GM04504 (cell line): ENCODE results near the gene HIGD2A.
"Not testable (repeated sequence)": the region's sequence is repeated elsewhere in the genome, so short reads cannot be mapped to it uniquely, and the experiment has no call there.

Source experiments
- DNase-seq: peaks from one replicate; pipeline ENCODE4 v3.0.0-alpha.2; 2012; ENCODE audit warnings: low read depth

HIGD2A gene

DNA sequence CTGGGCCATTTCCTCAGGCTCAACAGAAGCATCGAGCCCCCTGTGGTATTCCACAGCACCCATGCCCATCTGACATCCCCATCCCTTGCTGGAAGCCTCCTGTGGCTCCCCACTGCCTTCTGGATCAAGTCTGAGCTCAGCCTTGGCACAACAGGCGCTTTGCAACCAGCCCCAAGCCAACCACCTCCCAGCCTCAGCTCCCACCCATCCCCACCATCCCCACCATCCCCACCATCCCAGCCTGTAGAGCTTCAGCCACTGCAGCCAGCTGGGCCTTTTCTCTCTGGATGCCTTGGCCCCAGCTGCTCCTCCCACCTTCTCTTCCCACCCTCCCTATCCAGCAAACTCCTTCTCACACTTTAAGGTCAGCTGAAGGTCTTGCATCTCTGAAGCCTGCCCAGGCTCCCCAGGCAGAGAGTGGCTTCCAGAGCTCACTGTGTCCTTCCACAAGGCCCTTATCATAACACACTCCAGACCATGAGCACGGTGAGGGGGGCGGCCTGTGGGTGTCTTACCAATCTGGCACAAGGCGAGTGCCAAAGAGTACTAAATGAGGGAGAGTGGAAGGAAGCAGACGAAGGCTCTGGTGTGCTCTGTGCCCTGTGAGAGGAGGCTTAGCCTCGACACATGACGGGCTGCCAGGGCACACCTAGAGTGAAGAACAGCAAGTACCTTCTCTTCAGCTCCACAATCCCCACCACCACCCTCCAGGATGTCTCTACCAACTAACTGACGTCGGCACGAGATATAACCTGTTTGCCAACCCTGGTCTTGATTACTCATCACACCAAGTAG lies 6.5 kb downstream of the HIGD2A start:
- DNase-seq = no peak

DNA sequence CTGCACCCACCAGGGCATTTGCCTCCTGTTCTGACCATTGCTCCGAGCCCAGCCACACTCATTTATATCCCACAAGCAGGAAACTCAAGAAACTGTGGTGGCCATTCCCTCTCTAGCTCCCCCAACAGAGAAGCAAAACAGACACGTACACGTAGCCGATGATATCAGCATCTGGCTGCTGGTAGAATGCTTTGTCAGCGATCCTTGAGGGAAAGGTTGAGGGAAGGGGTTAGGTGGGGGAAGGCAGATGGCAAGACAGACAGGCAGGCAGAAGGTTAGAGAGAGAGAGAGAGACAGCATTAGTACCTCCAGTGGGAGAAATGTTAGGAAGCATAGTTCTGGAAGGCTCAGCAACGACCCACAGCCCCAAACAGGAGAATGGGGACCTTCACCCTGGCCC lies 7.8 kb downstream of the HIGD2A start:
- DNase-seq = no peak

DNA sequence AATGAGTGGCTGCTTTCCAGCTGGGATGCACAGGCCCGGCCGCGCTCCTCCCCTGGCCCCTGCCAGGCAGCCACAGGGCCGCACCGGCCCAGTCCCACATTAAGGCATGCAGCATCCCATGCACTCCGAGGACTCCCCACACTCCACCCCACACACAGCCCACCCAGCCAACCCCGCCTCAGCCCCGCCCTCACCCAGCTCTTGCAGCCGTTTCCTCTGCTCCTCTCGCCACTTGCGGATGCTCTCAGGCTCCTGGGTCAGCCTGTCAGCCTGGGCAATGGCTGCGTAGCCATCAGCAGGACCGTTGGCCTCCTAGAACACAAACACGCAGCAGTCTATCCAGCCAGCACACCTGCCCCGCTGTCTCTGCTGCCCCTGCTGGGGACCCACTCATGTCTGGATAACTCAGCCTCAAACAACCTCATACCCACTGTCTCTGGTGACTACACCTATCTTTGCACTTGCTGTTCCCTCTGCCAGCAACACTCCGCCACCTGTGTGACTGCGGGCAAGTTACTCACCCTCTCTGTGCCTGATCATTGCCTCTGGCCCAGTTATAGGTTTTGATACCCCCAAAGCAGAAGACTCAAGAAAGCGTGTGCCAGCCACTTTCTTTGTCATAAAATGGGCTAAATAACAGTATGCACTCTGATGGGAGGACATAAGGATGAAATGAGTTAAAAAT lies 9.3 kb downstream of the HIGD2A start:
- no peak for DNase-seq

DNA sequence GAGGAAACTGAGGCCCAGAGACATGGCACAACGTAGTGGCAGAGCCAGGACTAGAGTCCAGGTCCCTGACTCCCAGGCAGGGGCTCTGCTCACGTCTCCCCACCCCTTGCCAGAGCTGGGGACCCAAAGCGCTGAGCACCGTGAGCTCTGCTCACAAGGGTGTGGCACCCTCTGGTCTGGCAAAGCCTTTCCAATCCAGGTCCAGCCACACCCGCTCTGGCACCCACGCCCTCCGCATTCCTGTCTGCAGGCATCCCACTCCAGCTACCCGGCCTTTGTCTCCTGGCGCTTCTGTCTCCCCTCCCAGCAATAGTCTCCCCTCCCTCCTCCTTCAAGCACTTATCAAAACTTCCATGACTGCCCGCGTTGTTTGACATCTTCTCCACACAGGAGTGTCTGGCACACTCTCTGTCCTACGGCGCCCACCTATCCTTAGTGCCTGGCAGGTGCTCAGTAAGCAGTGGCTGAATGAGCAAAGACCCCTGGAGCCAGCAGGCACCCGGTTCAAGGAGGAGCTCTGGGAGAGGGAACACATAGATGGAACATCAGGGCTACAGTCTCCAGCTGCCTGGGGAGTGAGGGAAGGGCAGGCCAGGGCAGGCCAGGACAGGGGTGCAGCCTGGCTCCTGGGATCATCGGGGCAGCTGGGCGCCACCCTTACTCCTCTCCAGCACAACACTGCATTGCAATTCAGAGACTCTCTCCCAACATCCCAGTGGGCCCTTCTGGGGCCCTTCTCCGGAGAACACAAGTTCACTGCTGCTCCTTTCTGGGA lies 12.0 kb downstream of the HIGD2A start:
- no peak for DNase-seq

DNA sequence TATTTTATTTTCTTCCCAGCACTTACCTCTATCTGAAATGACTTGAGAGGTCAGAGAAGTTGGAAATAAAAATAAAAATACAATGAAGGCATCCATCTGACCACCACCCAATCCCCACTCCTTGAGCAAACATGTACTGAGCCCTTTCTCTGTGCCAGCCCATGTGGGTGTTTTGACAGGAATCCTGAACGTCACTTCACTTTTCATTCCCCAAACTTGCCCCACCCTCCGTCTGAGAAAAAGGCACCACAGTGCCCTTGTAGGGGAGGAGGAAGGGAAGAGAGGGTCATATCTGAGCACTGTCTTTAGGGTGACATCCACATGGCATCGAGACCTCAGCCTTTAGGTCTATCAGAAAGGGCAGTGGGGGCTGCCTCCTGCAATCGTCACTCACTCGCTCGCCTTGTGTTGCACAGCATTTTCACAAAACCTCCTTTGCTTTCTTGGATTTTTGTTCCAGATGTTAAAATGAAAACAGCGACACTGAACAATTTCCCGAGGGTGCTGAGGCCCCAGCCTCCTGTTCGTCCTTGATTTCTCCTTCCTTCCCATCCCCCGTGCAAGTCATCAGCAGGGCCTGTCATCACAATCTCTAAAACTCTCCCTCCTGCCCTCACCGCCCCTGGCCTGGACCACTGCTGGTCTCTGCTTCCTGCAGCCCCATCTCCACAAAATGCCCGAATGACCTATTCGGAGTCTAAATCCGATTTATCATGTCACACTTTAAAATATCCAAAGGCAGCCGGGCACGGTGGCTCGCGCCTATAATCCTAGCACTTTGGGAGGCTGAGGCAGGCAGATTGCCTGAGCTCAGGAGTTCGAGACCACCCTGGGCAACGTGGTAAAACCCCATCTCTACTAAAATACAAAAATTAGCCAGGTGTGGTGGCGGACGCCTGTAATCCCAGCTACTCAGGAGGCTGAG lies 13.0 kb downstream of the HIGD2A start:
- no peak for DNase-seq

DNA sequence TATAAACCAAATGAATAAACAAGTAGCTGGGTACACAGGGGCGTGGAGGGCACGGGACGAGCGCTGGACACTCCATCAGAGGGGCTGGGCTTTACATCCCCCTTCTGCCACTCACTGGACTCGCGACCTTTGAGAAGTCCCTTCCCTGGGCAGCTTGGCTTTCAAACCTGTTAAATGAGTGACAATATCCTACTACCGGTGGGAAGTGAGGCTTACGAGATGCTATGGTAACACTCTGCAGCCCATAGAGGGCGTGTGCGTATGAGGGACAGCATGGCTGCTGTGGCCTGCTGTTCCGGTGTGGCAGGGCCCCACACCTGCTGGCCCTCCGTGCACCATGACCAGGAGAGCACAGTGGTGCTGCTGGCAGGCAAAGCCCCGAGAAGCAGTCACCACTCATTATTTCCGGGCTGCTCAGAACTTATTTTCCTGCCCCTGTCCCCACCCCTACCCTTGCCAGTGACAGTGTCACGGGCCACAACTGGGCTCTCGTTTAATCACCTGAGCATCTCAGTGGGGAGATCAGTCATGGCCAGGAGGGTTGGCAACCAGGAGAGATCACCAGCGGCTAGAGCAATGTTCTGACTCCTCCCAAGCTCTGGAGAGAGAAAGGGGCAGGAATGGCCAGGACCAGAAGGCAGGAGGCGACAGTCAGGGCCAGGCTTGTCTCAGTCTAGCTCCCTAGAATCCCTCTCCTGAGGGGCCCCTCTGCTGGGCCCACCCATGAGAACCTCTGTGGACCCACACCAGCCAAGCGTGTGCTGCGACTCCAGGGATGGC lies 17.3 kb downstream of the HIGD2A start:
- no peak for DNase-seq

DNA sequence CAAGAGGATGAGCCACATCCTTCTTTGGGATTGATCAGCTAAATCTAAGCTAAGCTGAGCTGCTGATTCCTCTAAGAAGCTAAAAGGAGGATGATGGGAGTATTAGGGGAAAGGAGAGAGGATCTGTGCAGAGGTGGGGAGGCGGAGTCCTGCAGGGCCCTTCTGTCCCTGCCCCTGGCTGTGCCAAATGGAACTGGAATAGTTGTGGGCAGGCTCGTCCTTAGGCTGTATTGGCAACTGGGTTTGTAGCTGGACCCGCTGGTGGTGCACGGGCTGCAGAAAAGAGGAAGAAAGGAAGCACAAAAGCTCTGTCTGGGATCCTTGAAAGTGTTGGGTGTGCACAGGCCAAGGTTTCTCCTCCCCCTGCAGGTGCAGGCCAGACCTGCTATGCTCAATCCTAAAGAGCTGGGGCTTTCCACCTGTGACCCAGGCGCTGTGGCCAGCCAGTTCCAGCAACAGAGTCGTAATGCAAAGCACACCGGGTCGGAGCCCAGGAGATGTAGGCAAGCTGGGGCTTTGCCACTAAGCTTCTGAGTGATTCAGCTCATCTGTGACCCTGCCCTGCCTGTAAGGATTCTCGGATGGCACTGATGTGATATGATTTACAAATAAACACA lies 18.0 kb downstream of the HIGD2A start:
- no peak for DNase-seq

DNA sequence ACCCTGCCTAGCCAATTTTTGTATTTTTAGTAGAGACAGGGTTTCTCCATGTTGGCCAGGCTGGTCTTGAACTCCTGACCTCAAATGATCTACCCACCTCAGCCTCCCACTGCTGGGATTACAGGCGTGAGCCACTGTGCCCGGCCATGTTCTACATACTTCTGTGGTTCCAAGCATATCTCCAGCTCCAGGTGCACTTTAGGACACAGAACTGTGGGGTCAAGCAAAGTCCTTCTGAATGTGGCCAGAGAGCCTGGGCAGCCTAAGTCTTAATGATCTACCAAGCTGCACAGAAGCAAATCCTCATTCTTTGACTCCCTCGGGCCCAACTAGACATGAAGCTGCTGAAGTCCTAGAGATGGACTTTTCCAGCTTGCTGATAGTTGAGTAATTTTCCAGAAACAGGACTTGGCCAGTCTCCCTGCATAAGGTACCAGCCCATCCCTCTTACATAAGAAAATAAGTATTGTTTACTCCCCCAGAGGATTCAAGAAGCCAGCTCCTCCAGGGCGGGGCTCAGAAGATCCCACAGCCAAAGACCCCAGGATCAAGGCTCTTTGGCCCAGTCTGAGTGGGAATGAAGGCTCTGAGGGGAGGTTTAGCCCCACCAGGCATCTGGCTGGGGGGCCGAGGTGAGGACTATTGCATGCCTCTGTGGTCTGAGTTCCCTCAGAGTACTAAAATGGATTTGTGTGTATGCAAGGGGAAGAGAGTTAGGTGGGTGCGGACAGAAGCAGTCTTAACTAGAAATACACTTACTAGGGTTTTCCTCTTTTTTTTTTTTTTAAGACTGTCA lies 19.1 kb downstream of the HIGD2A start:
- DNase-seq = no peak

DNA sequence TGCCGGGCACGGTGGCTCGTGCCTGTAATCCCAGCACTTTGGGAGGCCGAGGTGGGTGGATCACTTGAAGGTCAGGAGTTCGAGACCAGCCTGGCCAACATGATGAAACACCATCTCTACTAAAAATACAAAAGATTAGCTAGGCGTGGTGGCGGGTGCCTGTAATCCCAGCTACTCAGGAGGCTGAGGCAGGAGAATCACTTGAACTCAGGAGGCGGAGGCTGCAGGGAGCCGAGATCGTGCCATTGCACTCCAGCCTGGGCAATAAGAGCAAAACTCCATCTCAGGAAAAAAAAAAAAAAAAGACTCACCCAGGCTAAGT lies 19.7 kb downstream of the HIGD2A start:
- DNase-seq = not testable (repeated sequence)

DNA sequence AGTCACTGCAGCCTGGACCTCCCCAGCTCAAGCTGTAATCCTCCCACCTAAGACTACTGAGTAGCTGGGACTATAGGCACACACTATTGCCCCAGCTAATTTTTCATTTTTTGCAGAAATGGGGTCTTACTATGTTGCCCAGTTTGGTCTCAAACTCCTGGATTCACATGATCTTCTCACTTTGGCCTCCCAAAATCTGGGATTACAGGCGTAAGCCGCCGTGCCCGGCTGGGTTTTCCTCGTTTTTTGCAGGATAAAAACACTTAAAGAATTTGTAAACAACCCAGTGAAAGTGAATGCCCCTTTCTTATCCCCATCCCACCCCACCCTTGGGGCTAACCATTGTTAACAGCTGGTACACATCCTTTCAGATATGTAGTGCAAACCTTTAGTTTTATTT lies 20.0 kb downstream of the HIGD2A start:
- no peak for DNase-seq

DNA sequence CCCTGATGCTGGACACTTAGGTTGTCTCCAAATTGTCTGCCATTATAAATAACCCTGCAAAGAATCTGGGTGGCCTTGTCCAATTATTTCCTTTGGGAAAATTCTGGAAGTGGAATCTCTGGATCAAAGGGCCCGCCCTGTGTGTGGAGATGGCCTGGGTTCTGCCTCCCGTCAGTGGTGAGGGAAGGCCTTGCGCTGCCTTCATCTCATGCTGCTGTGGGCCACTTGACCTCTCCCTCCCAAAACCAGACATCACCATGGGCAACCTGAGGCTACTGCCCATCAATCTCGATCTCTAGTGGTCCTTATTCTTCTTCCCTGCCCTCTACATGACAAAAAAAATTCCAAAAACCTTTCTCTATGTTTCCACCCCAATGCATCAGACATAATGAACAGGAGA lies 21.2 kb downstream of the HIGD2A start:
- DNase-seq = no peak

DNA sequence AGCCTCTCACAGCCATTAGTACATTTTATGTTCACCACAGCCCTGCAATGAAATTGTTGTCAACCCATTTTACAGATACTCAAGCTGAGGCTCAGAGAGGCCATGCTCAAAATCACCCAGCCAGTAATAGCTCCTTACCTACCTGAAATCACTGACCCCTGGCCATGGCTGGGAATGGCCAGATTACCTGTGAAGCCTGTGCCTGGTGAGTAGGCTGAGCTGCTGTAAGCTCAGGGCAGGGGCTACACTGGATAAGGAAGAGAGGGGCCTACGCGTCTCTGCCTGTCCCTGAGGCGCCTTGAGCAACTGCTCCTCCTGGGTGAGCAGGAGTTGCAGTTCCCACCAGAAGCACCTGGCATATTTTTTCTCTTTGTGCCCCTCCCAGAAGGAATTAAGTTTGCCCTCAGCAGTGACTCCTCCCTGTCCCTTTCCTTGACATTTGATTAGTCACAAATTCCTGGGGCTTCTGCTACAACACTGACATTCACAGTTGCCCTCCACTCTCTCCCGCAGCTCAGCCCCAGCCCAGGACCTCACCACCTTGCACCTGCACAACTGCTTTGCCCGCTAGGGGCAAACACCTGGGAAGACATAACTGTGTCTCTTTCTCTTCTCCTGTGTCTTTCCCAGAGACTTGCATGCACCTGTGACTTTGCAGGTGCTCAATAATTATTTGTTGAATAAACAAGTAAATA lies 22.1 kb downstream of the HIGD2A start:
- no peak for DNase-seq

DNA sequence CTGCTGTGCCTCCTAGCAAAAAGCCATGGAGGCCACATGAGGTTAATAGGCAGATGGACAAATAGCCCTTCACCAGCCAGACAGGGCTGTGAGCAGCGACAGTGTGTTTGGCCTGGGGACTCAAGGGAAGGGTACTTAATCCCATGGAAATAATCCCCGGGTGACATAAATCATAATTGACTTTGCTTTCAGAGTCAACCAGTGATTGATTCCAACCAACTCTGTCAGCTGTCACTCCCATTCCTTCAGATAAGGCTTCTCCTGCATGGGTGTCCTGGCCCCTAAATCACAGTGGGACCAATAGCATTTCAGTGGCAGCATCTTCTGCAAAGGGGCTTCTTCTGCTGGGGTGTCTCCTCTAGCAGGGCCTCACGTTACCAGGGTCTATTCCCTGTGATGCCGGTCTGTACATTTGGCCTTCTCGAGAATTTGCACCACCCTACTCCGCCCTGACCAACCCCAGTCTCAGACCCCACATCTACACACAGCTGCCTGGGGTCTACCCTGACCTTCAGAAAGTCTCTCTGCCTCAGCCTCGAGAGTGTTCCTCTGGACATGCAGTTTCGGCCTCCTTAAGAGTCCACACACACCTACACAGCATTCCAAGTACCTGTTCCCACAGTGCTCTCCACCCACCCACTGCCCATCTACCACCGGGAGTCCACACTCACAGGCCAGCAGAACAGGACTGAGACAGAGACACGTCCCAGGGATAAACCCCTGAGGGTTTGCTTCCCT lies 24.1 kb downstream of the HIGD2A start:
- DNase-seq = no peak

DNA sequence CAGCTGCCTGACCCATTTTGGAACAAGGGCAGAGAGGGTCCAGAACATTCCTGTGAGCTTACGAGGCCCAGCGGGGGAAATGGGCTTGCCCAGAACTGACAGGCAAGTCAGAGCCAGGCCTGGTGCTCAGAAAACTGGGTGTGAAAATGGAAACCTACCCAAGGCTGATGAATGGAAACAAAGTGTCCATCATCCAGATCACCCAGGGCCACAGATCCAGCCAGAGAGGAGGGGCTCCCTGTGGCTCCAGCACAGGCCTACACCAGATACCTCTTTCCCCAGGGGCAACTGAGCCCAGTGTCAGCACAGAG lies 24.7 kb downstream of the HIGD2A start:
- DNase-seq = no peak

DNA sequence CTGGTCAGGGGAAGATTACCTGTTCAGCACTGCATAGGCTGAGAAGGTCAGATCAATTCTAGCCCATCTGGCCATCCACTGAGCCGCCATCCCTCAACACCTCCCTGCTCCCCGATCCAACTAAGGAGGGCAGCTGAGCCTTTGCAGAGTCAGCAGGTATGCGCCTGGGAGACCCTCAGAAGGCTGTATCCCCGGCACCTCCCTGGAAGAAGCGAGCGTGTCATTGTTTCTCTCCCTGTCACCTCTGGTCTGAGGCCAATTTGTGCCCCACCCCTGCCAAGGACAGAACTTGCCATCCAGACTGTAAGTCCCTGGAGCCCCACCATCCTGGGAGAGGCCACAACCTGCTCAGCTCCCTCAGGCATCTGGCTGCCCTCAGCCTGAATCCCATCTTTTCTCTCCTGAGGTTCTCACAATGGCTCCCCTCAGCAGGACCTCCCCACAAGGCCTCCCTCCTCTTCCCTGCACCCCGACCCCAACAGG lies 25.2 kb downstream of the HIGD2A start:
- no peak for DNase-seq

DNA sequence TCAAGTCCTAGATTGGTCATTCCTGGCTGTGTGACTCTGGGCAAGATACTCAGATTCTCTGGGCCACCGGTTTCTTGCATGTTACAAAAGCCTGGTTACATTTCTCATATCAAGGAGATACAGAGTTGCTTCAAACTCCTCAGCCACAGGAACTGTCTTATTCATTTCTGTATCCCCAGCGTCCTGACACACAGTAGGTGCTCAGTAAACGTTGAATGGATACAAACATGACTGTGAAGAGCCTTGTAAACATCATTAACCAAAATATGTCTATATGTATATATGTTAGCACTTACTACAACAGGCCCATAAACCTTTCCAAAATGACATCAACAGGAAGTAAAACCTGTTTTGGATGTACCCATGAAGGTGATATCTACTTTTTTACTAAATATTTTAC lies 26.2 kb downstream of the HIGD2A start:
- no peak for DNase-seq

DNA sequence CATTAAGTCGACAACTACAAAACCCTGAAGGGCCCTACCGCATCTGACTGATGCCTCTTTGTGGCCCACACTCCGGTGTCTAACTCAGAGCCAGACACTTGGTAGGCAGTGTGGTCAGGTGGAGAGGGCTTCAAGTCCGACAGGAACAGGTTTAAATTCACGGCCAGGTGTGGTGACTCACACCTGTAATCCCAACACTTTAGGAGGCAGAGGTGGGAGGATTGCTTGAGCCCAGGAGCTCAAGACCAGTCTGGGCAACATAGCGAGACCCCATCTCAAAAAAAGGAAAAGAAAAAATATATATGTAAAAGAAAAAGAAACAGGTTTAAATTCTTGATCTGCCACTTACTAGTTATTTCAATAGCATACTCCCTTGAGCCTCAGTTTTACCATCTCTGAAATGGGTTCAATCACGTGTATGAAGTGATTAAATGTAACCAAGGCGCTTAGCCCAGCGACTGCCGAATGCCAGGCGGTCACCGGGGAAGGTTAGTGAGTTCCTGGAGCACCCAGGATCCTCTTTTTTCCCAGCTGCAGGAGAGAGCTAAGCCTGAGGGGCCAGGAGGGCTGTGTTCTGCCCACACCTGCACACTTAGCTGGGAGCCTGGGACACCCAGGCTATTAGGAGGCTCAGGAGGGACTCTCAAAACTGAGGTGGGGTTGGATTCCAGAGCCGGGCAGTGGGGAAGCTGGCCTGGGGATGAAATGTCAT lies 26.8 kb downstream of the HIGD2A start:
- no peak for DNase-seq
